NCI-H1436 (cell line): ENCODE measurements around the gene EYA2.

Experiments
- DNase-seq: peaks from one replicate; lab custom pipeline; 2025; lab: John Stamatoyannopoulos, UW

The EYA2 gene

GRCh38 chr20:47066484-47067270, 172.0 kb downstream of the EYA2 start:
- no peak for DNase-seq

- no peak for DNase-seq
These were observed 173.1 kb downstream of the EYA2 start for GRCh38 chr20:47067776-47068175.

GRCh38 chr20:47070176-47070575, 175.5 kb downstream of the EYA2 start:
- no peak for DNase-seq

GRCh38 chr20:47071646-47072185, 177.1 kb downstream of the EYA2 start:
- no peak for DNase-seq

GRCh38 chr20:47073766-47074475, 179.3 kb downstream of the EYA2 start:
- DNase-seq, result no peak

GRCh38 chr20:47075263-47075662, 180.6 kb downstream of the EYA2 start:
- DNase-seq, result no peak

- no peak for DNase-seq
These were observed 184.4 kb downstream of the EYA2 start for GRCh38 chr20:47079047-47079446.

- DNase-seq, result no peak
These were observed 185.7 kb downstream of the EYA2 start for GRCh38 chr20:47080365-47080764.

GRCh38 chr20:47086316-47086715, 191.7 kb downstream of the EYA2 start:
- DNase-seq, result no peak

- DNase-seq, result no peak
These were observed 193.7 kb downstream of the EYA2 start for GRCh38 chr20:47088335-47088734.

- no peak for DNase-seq
These were observed 194.5 kb downstream of the EYA2 start for GRCh38 chr20:47089151-47089550.

GRCh38 chr20:47090835-47091234, 196.2 kb downstream of the EYA2 start:
- no peak for DNase-seq

- no peak for DNase-seq
These were observed 198.8 kb downstream of the EYA2 start for GRCh38 chr20:47093320-47093966.

- no peak for DNase-seq
These were observed 201.0 kb downstream of the EYA2 start for GRCh38 chr20:47095690-47096089.

GRCh38 chr20:47097691-47098622, 203.3 kb downstream of the EYA2 start:
- no peak for DNase-seq

- DNase-seq, result no peak
These were observed 204.4 kb downstream of the EYA2 start for GRCh38 chr20:47099093-47099492.

- no peak for DNase-seq
These were observed 205.3 kb downstream of the EYA2 start for GRCh38 chr20:47099825-47100441.

- no peak for DNase-seq
These were observed 208.0 kb downstream of the EYA2 start for GRCh38 chr20:47102629-47103028.

- no peak for DNase-seq
These were observed 212.1 kb downstream of the EYA2 start for GRCh38 chr20:47106786-47107185.

GRCh38 chr20:47108994-47109393, 214.4 kb downstream of the EYA2 start:
- no peak for DNase-seq

GRCh38 chr20:47110819-47111218, 216.2 kb downstream of the EYA2 start:
- no peak for DNase-seq
